GM13977 (cell line): ENCODE measurements around the gene CNGA3.
A peak's percentile ranks its signal among the peaks of the same experiment; 100 is the strongest.

Experiments
- DNase-seq: peaks from one replicate; pipeline ENCODE4 v3.0.0; 2012; ENCODE audit warnings: low spot score
- CTCF ChIP-seq: IDR thresholded peaks from 2 replicates; pipeline ENCODE4 v1.5.1; 2012; ENCODE audit warnings: mild to moderate bottlenecking, control low read depth; ENCODE audit not compliant: insufficient read depth; ENCODE audit errors: extremely low read depth, missing control alignments
- in situ Hi-C: fragments of 300-500 bp; cut with MboI; formaldehyde crosslinking; loops from one replicate; pipeline ENCODE4 v1.12.0; 2022; ENCODE audit warnings: low sequenced_read_pairs, low pct_unique_long_range_greater_than_20kb, mixed read lengths, inconsistent platforms; ENCODE audit not compliant: unreplicated experiment

Gene CNGA3

GRCh38 chr2:98347298-98348065, 1.2 kb downstream of the CNGA3 start:
- TF ChIP-seq CTCF = no peak
- no peak for DNase-seq
- in situ Hi-C loops = no loop called here

GRCh38 chr2:98348066-98348561, 1.9 kb downstream of the CNGA3 start:
- in situ Hi-C loops = no loop called here
- TF ChIP-seq CTCF = no peak
- DNase-seq = peak; percentile 23

- no peak for TF ChIP-seq CTCF
- no peak for DNase-seq
- in situ Hi-C loops = no loop called here
These were observed 4.2 kb downstream of the CNGA3 start for GRCh38 chr2:98350411-98350810.

- DNase-seq = no peak
- in situ Hi-C loops = no loop called here
- no peak for TF ChIP-seq CTCF
These were observed 9.6 kb downstream of the CNGA3 start for GRCh38 chr2:98355881-98356280.

GRCh38 chr2:98356729-98357128, 10.5 kb downstream of the CNGA3 start:
- DNase-seq = no peak
- in situ Hi-C loops = no loop called here
- no peak for TF ChIP-seq CTCF

- no peak for TF ChIP-seq CTCF
- DNase-seq = no peak
- in situ Hi-C loops = no loop called here
These were observed 11.6 kb downstream of the CNGA3 start for GRCh38 chr2:98357849-98358248.
